ENCODE data around the gene LOXL3.

LOXL3 gene

GRCh38 chr2:74499267-74499939, 54.3 kb downstream of the LOXL3 start, which contains the start of gene LBX2:
Gene LBX2 (minus strand): TSS chr2:74499603. CDS start chr2:74499537, 66 bp downstream.
- Histone ChIP-seq H3K4me1 (ENCODE audit: insufficient read depth, low read length) (peaks cover 16% of the 10 kb centered on the region), H3K9ac (ENCODE audit: low read length) (no peak within 1 kb of the TSS), H3K27ac (ENCODE audit: low read depth, low read length) (no peak within 1 kb of the TSS), H3K27me3 (ENCODE audit: control insufficient read depth in 1 of 2, insufficient read depth in 2 of 2, low read length in 2 of 2) (peaks cover 24 to 75% of the 10 kb centered on the region in 2 donors), H3K9me3 (ENCODE audit: low read length) (no peaks in the 10 kb centered on the region), H3K36me3 (ENCODE audit: insufficient read depth, low read length) (peaks cover 2% of the 10 kb centered on the region), H3K4me3 (ENCODE audit: low read depth in 1 of 2, low read length in 2 of 2) (peak within 1 kb of the TSS; percentile 5 to 38)

GRCh38 chr2:74498500-74499266, 55.1 kb downstream of the LOXL3 start:
- H3K4me3 ChIP-seq (ENCODE audit: low read depth in 1 of 2, low read length in 2 of 2), result peak overlapping the region in 1 of 2 donors; percentile 38
- no peak overlapping the region for H3K9ac ChIP-seq (ENCODE audit: low read length)
- no peaks in the 10 kb centered on the region for H3K9me3 ChIP-seq (ENCODE audit: low read length)
- H3K27me3 ChIP-seq (ENCODE audit: control insufficient read depth in 1 of 2, insufficient read depth in 2 of 2, low read length in 2 of 2), result peaks cover 22 to 68% of the 10 kb centered on the region in 2 donors
- no peak overlapping the region for H3K27ac ChIP-seq (ENCODE audit: low read depth, low read length)
- peaks cover 16% of the 10 kb centered on the region for H3K4me1 ChIP-seq (ENCODE audit: insufficient read depth, low read length)
- H3K36me3 ChIP-seq (ENCODE audit: insufficient read depth, low read length), result peaks cover 4% of the 10 kb centered on the region

- Histone ChIP-seq H3K27ac (ENCODE audit: low read depth, low read length) (no peak overlapping the region), H3K9me3 (ENCODE audit: low read length) (no peaks in the 10 kb centered on the region), H3K27me3 (ENCODE audit: control insufficient read depth in 1 of 2, insufficient read depth in 2 of 2, low read length in 2 of 2) (peaks cover 22 to 61% of the 10 kb centered on the region in 2 donors), H3K4me3 (ENCODE audit: low read depth in 1 of 2, low read length in 2 of 2) (peak overlapping the region; percentile 18 to 38), H3K4me1 (ENCODE audit: insufficient read depth, low read length) (peaks cover 16% of the 10 kb centered on the region), H3K9ac (ENCODE audit: low read length) (no peak overlapping the region), H3K36me3 (ENCODE audit: insufficient read depth, low read length) (peaks cover 10% of the 10 kb centered on the region)
Observed at GRCh38 chr2:74497777-74498499, 55.8 kb downstream of the LOXL3 start.

GRCh38 chr2:74496997-74497776, 56.6 kb downstream of the LOXL3 start:
- Histone ChIP-seq H3K9me3 (ENCODE audit: low read length) (no peaks in the 10 kb centered on the region), H3K4me3 (ENCODE audit: low read depth in 1 of 2, low read length in 2 of 2) (peak overlapping the region; percentile 18 to 38), H3K4me1 (ENCODE audit: insufficient read depth, low read length) (peaks cover 16% of the 10 kb centered on the region), H3K36me3 (ENCODE audit: insufficient read depth, low read length) (peaks cover 18% of the 10 kb centered on the region), H3K27me3 (ENCODE audit: control insufficient read depth in 1 of 2, insufficient read depth in 2 of 2, low read length in 2 of 2) (peaks cover 22 to 54% of the 10 kb centered on the region in 2 donors), H3K27ac (ENCODE audit: low read depth, low read length) (no peak overlapping the region), H3K9ac (ENCODE audit: low read length) (no peak overlapping the region)

GRCh38 chr2:74495440-74495839, 58.3 kb downstream of the LOXL3 start:
- Histone ChIP-seq H3K9me3 (ENCODE audit: low read length) (no peaks in the 10 kb centered on the region), H3K27me3 (ENCODE audit: control insufficient read depth in 1 of 2, insufficient read depth in 2 of 2, low read length in 2 of 2) (peaks cover 17 to 36% of the 10 kb centered on the region in 2 donors), H3K9ac (ENCODE audit: low read length) (no peak overlapping the region), H3K4me3 (ENCODE audit: low read depth in 1 of 2, low read length in 2 of 2) (no peak overlapping the region), H3K4me1 (ENCODE audit: insufficient read depth, low read length) (peaks cover 16% of the 10 kb centered on the region), H3K27ac (ENCODE audit: low read depth, low read length) (no peak overlapping the region), H3K36me3 (ENCODE audit: insufficient read depth, low read length) (peaks cover 35% of the 10 kb centered on the region)

- H3K4me3 ChIP-seq (ENCODE audit: low read depth in 1 of 2, low read length in 2 of 2), result no peak overlapping the region
- H3K36me3 ChIP-seq (ENCODE audit: insufficient read depth, low read length), result peaks cover 51% of the 10 kb centered on the region
Observed at GRCh38 chr2:74493546-74493945, 60.2 kb downstream of the LOXL3 start.

GRCh38 chr2:74491648-74492544, 61.8 kb downstream of the LOXL3 start:
- Histone ChIP-seq H3K4me3 (ENCODE audit: low read depth in 1 of 2, low read length in 2 of 2) (no peak overlapping the region), H3K27ac (ENCODE audit: low read depth, low read length) (no peak overlapping the region), H3K4me1 (ENCODE audit: insufficient read depth, low read length) (no peaks in the 10 kb centered on the region), H3K9me3 (ENCODE audit: low read length) (no peaks in the 10 kb centered on the region), H3K36me3 (ENCODE audit: insufficient read depth, low read length) (peaks cover 58% of the 10 kb centered on the region), H3K9ac (ENCODE audit: low read length) (no peak overlapping the region), H3K27me3 (ENCODE audit: control insufficient read depth in 1 of 2, insufficient read depth in 2 of 2, low read length in 2 of 2) (peaks cover 0 to under 1% of the 10 kb centered on the region in 2 donors)

More at GRCh38 chr2:74493546-74493945, 60.2 kb downstream of the LOXL3 start:
- no peaks in the 10 kb centered on the region for H3K9me3 ChIP-seq (ENCODE audit: low read length)
- peaks cover 11% of the 10 kb centered on the region for H3K4me1 ChIP-seq (ENCODE audit: insufficient read depth, low read length)
- peaks cover 9 to 17% of the 10 kb centered on the region in 2 donors for H3K27me3 ChIP-seq (ENCODE audit: control insufficient read depth in 1 of 2, insufficient read depth in 2 of 2, low read length in 2 of 2)
- H3K27ac ChIP-seq (ENCODE audit: low read depth, low read length), result no peak overlapping the region
- H3K9ac ChIP-seq (ENCODE audit: low read length), result no peak overlapping the region

- H3K4me1 ChIP-seq (ENCODE audit: insufficient read depth, low read length), result no peaks in the 10 kb centered on the region
- no peaks in the 10 kb centered on the region for H3K9me3 ChIP-seq (ENCODE audit: low read length)
- peaks cover 65% of the 10 kb centered on the region for H3K36me3 ChIP-seq (ENCODE audit: insufficient read depth, low read length)
- no peak overlapping the region for H3K27ac ChIP-seq (ENCODE audit: low read depth, low read length)
- H3K27me3 ChIP-seq (ENCODE audit: control insufficient read depth in 1 of 2, insufficient read depth in 2 of 2, low read length in 2 of 2), result no peaks in the 10 kb centered on the region
- no peak overlapping the region for H3K4me3 ChIP-seq (ENCODE audit: low read depth in 1 of 2, low read length in 2 of 2)
- H3K9ac ChIP-seq (ENCODE audit: low read length), result no peak overlapping the region
Observed at GRCh38 chr2:74489906-74490305, 63.8 kb downstream of the LOXL3 start.

GRCh38 chr2:74488643-74489481, 64.9 kb downstream of the LOXL3 start:
- H3K36me3 ChIP-seq (ENCODE audit: insufficient read depth, low read length), result peaks cover 62% of the 10 kb centered on the region
- H3K27ac ChIP-seq (ENCODE audit: low read depth, low read length), result no peak overlapping the region
- H3K4me1 ChIP-seq (ENCODE audit: insufficient read depth, low read length), result no peaks in the 10 kb centered on the region
- H3K9me3 ChIP-seq (ENCODE audit: low read length), result no peaks in the 10 kb centered on the region
- H3K27me3 ChIP-seq (ENCODE audit: control insufficient read depth in 1 of 2, insufficient read depth in 2 of 2, low read length in 2 of 2), result no peaks in the 10 kb centered on the region
- H3K4me3 ChIP-seq (ENCODE audit: low read depth in 1 of 2, low read length in 2 of 2), result no peak overlapping the region
- H3K9ac ChIP-seq (ENCODE audit: low read length), result no peak overlapping the region

All from muscle layer of colon (tissue), 2 donors.